GM21423 (cell line): ENCODE results near the gene NXPH1.

Source experiments
- ATAC-seq: cut with Tn5 transposase; IDR thresholded peaks from one replicate; pipeline ENCODE4 v1.9.1; 2021; ENCODE audit warnings: mild to moderate bottlenecking, moderate library complexity; ENCODE audit not compliant: unreplicated experiment

NXPH1 gene

GRCh38 chr7:8783229-8783628 is 349.8 kb downstream of the NXPH1 start:
- no peak for ATAC-seq

- ATAC-seq = no peak
Observed at GRCh38 chr7:8785081-8785480, 351.7 kb downstream of the NXPH1 start.

DNA sequence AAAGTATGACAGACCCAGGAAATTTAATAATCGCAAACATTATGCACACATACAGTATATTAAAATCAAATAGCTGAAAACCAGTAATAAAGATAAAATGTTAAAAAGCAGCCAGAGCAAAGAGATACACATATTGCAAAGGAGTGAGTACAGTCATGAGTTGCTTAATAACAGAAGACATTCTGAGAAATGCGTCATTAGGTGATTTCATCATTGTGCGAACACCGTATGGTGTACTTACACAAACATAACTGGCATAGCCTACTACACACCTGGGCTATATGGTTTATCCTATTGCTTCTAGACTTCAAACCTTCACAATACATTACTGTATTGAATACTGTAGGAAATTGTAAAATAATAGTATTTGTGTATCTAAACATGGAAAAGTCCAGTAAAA is 367.6 kb downstream of the NXPH1 start:
- ATAC-seq = no peak
